ENCODE data around the gene GULP1. TPM values are rescaled to one million over a fixed set of nuclear protein-coding genes. Genes with fewer than 3 reads are reported as not detected.

The GULP1 gene
- total RNA-seq, 1 experiment from 2014 or later: 75.1 TPM

GRCh38 chr2:188269004-188269403, 22.7 kb upstream of the GULP1 start:
- Mint-ChIP-seq H3K27me3 (ENCODE audit: low read depth) (no peaks in the 10 kb centered on the region), H3K27ac (no peak overlapping the region), H3K4me1 (peaks cover 14% of the 10 kb centered on the region), H3K9me3 (peaks cover 5% of the 10 kb centered on the region; the same call in 1 of the 2 replicates), H3K36me3 (peaks cover 10% of the 10 kb centered on the region; the same call in 1 of the 2 replicates), H3K4me3 (no peak overlapping the region)
- CTCF ChIA-PET: no interaction called here
- POLR2A ChIA-PET: no interaction called here
- TF ChIP-seq CDX4 (CRISPR knock-in tag; IDR thresholded peaks at IDR 0.05; ENCODE audit: borderline replicate concordance) (no peak), GABPB1 (CRISPR knock-in tag; IDR thresholded peaks at IDR 0.05) (no peak), CREM (CRISPR knock-in tag; IDR thresholded peaks at IDR 0.05) (no peak), MYBL2 (CRISPR knock-in tag; IDR thresholded peaks at IDR 0.05) (no peak), NR3C1 (CRISPR knock-in tag; conservative IDR thresholded peaks at IDR 0.05; ENCODE audit: low read depth) (no peak), NFYB (CRISPR knock-in tag; conservative IDR thresholded peaks at IDR 0.05; ENCODE audit: low read depth) (no peak), ETV6 (CRISPR knock-in tag; IDR thresholded peaks at IDR 0.05) (no peak), ZSCAN18 (CRISPR knock-in tag; IDR thresholded peaks at IDR 0.05) (no peak), ZNF232 (CRISPR knock-in tag; IDR thresholded peaks at IDR 0.05) (no peak), ZBTB43 (CRISPR knock-in tag; IDR thresholded peaks at IDR 0.05) (no peak), SMAD3 (CRISPR knock-in tag; IDR thresholded peaks at IDR 0.05; ENCODE audit: borderline replicate concordance) (no peak), TEAD4 (CRISPR knock-in tag; IDR thresholded peaks at IDR 0.05) (no peak), PRDM15 (CRISPR knock-in tag; IDR thresholded peaks at IDR 0.05) (no peak), ZMAT4 (CRISPR knock-in tag; IDR thresholded peaks at IDR 0.05) (no peak), FOXP1 (CRISPR knock-in tag; IDR thresholded peaks at IDR 0.05; ENCODE audit: borderline replicate concordance) (no peak), JUN (CRISPR knock-in tag; IDR thresholded peaks at IDR 0.05) (no peak), ZNF138 (CRISPR knock-in tag; conservative IDR thresholded peaks at IDR 0.05) (no peak)
- TF ChIP-seq, protein P1, sequence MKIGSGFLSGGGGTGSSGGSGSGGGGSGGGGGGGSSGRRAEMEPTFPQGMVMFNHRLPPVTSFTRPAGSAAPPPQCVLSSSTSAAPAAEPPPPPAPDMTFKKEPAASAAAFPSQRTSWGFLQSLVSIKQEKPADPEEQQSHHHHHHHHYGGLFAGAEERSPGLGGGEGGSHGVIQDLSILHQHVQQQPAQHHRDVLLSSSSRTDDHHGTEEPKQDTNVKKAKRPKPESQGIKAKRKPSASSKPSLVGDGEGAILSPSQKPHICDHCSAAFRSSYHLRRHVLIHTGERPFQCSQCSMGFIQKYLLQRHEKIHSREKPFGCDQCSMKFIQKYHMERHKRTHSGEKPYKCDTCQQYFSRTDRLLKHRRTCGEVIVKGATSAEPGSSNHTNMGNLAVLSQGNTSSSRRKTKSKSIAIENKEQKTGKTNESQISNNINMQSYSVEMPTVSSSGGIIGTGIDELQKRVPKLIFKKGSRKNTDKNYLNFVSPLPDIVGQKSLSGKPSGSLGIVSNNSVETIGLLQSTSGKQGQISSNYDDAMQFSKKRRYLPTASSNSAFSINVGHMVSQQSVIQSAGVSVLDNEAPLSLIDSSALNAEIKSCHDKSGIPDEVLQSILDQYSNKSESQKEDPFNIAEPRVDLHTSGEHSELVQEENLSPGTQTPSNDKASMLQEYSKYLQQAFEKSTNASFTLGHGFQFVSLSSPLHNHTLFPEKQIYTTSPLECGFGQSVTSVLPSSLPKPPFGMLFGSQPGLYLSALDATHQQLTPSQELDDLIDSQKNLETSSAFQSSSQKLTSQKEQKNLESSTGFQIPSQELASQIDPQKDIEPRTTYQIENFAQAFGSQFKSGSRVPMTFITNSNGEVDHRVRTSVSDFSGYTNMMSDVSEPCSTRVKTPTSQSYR (CRISPR knock-in tag; IDR thresholded peaks at IDR 0.05): no peak
- DNase-seq (ENCODE audit: low spot score): no peak
- ATAC-seq: no peak

Data from WTC11 (cell line).